Endothelial cell of umbilical vein (primary cell): ENCODE data around the gene PDLIM4. TPM values are rescaled to one million over a fixed set of nuclear protein-coding genes. Genes with fewer than 3 reads are reported as not detected.

Source experiments
- Bru-seq: library from RNA; stranded (reverse); fragments of 400-500 nt; gene quantifications from one replicate; lab custom pipeline; 2021; lab: Mats Ljungman, UMichigan
- BruChase-seq, 2 experiments: library from RNA; stranded (reverse); fragments of 400-500 nt; gene quantifications; one replicate each; lab custom pipeline; 2021; lab: Mats Ljungman, UMichigan
- BruUV-seq: library from RNA; stranded (reverse); fragments of 400-500 nt; replicated peaks from 2 replicates; lab custom pipeline; 2021; lab: Mats Ljungman, UMichigan
- CTCF ChIA-PET: fragments of 300-600, 350-600 bp; sonication (Branson Sonifier 250); formaldehyde crosslinking; loops from one replicate; lab custom pipeline; 2021; ENCODE audit warnings: antibody characterized with exemption, inconsistent platforms; lab: Charles Lee
- POLR2A ChIA-PET: fragments of 300-600, 350-600 bp; sonication (Branson Sonifier 250); formaldehyde crosslinking; loops from one replicate; lab custom pipeline; 2021; ENCODE audit warnings: antibody characterized with exemption, inconsistent platforms; lab: Charles Lee
- DNase-seq: peaks from one replicate; pipeline ENCODE4 v3.0.0-alpha.2; 2011; ENCODE audit warnings: low read depth, low spot score
- FAIRE-seq: peaks from 2 replicates; lab custom pipeline; 2011; peaks lifted over from hg19 to GRCh38; lab: Jason Lieb, UNC
- H2AFZ ChIP-seq: 2 replicates; pipeline ENCODE4 v1.6.0; 2012; ENCODE audit warnings: low read depth, low read length, control low read depth, inconsistent platforms
- H3K27ac ChIP-seq: 2 replicates; pipeline ENCODE4 v1.5.1; 2011; ENCODE audit warnings: low read depth, mild to moderate bottlenecking, control low read depth, low read length, moderate library complexity; ENCODE audit not compliant: insufficient read depth
- H3K27me3 ChIP-seq, 2 experiments: 2 replicates each; pipeline versions ENCODE4 v1.6.0 to v1.6.1; 2011; ENCODE audit warnings: low read length in 2 of 2, mixed read lengths in 1 of 2; ENCODE audit not compliant: control insufficient read depth in 2 of 2, insufficient read depth in 2 of 2
- H3K36me3 ChIP-seq, 2 experiments: 2 replicates in 1 of 2; 3 replicates in 1 of 2; pipeline ENCODE4 v1.5.1; 2011; ENCODE audit warnings: low read length in 2 of 2, mild to moderate bottlenecking in 1 of 2, moderate library complexity in 1 of 2; ENCODE audit not compliant: control insufficient read depth in 2 of 2, insufficient read depth in 2 of 2; ENCODE audit errors: extremely low read depth in 1 of 2
- H3K4me1 ChIP-seq: 3 replicates; pipeline ENCODE4 v1.5.1; 2011; ENCODE audit warnings: mild to moderate bottlenecking, low read length; ENCODE audit not compliant: control insufficient read depth, insufficient read depth; ENCODE audit errors: extremely low read depth
- H3K4me2 ChIP-seq: 2 replicates; pipeline ENCODE4 v1.6.1; 2011; ENCODE audit warnings: low read length, control low read depth, mixed read lengths; ENCODE audit not compliant: insufficient read depth
- H3K4me3 ChIP-seq, 3 experiments: fragments of 200-600 bp in 1 of 3; sonication (generic), shearing (Covaris generic) in 1 of 3; replicated peaks in 1 of 3; 2 replicates each; pipeline ENCODE4 v1.5.1; 2011 to 2016; ENCODE audit warnings: control low read depth in 3 of 3, low read length in 3 of 3, mild to moderate bottlenecking in 2 of 3, inconsistent platforms in 1 of 3, low read depth in 1 of 3, moderate library complexity in 1 of 3; ENCODE audit not compliant: insufficient read depth in 1 of 3
- H3K79me2 ChIP-seq: 2 replicates; pipeline ENCODE4 v1.6.0; 2012; ENCODE audit warnings: low read length, inconsistent platforms; ENCODE audit not compliant: control insufficient read depth, insufficient read depth
- H3K9ac ChIP-seq: replicated peaks from 2 replicates; pipeline ENCODE3; 2011; ENCODE audit warnings: low read length, control low read depth; ENCODE audit not compliant: insufficient read depth; ENCODE audit errors: extremely low read depth
- H3K9me1 ChIP-seq: replicated peaks from 3 replicates; pipeline ENCODE4 v1.6.0; 2011; ENCODE audit warnings: mild to moderate bottlenecking, low read length; ENCODE audit not compliant: control insufficient read depth, insufficient read depth; ENCODE audit errors: extremely low read depth
- H3K9me3 ChIP-seq: replicated peaks from 2 replicates; pipeline ENCODE4 v1.5.1; 2012; ENCODE audit warnings: low read length, inconsistent platforms; ENCODE audit not compliant: control insufficient read depth, insufficient read depth
- H4K20me1 ChIP-seq: replicated peaks from 2 replicates; pipeline ENCODE3; 2011; ENCODE audit warnings: mild to moderate bottlenecking, low read length; ENCODE audit not compliant: control insufficient read depth, insufficient read depth; ENCODE audit errors: extremely low read depth
- FOS ChIP-seq: IDR thresholded peaks from 2 replicates; pipeline ENCODE4 v1.6.1; 2011; ENCODE audit warnings: mild to moderate bottlenecking, low read length, moderate library complexity, borderline replicate concordance; ENCODE audit not compliant: insufficient read depth
- POLR2A ChIP-seq: IDR thresholded peaks from 2 replicates; pipeline ENCODE4 v1.6.1; 2012; ENCODE audit warnings: low read depth, mild to moderate bottlenecking, control low read depth, low read length
- POLR2AphosphoS5 ChIP-seq: IDR thresholded peaks from 2 replicates; pipeline ENCODE4 v1.6.1; 2012; ENCODE audit warnings: low read depth, mild to moderate bottlenecking, control low read depth, low read length, moderate library complexity; ENCODE audit not compliant: insufficient read depth
- dilution Hi-C: fragments of 300-500 bp; cut with MboI; formaldehyde crosslinking; loops from one replicate; pipeline ENCODE4 v1.15.0; 2019; ENCODE audit warnings: low sequenced_read_pairs; ENCODE audit not compliant: extremely low pct_ligation_motif_present
- intact Hi-C: fragments of 100-400 bp; cut with micrococcal nuclease; formaldehyde crosslinking; loops from one replicate; pipeline ENCODE4 v1.10.0; 2022
- long read RNA-seq: library from polyadenylated mRNA; stranded (forward); transcript quantifications from one replicate; pipeline ENCODE4 v2.0.0, GENCODE V29; 2021
- polyA minus RNA-seq, 3 experiments: library from RNA; depleted of rRNA, polyadenylated mRNA; stranded (reverse); fragments of >200 nt; gene quantifications; 1 replicate in 1 of 3; 2 replicates in 2 of 3; pipeline ENCODE4 v1.2.3, GENCODE V29; 2011
- polyA plus RNA-seq, 4 experiments: library from polyadenylated mRNA; depleted of rRNA in 3 of 4; stranded (reverse) in 3 of 4; unstranded in 1 of 4; fragments of >200 nt; gene quantifications; 2 replicates each; pipeline versions ENCODE4 v1.2.1 to v1.2.3, GENCODE V29; 2011 to 2012; ENCODE audit warnings: missing spikeins in 1 of 4
- total RNA-seq: library from RNA; stranded (reverse); gene quantifications from 2 replicates; pipeline ENCODE4 v1.2.3, GENCODE V29; 2021

Gene PDLIM4
- total RNA-seq: 65.7 and 69.8 TPM in 2 replicates
- 112 and 193 TPM in 2 replicates for polyA plus RNA-seq
- 94.1 and 114 TPM in 2 replicates for polyA plus RNA-seq (2011; cell fraction: cytosol; rRNA removed)
- 80.4 and 107 TPM in 2 replicates for polyA plus RNA-seq (2011; cell fraction: nucleus; rRNA removed)
- 68.2 and 80.0 TPM in 2 replicates for polyA plus RNA-seq (2012)
- 33.7 and 46.4 TPM in 2 replicates for polyA minus RNA-seq
- polyA minus RNA-seq (2011; cell fraction: cytosol; rRNA and poly(A)+ RNA removed): not detected
- polyA minus RNA-seq (2011; cell fraction: nucleus; rRNA and poly(A)+ RNA removed): 27.0 and 33.2 TPM in 2 replicates
- Bru-seq, nascent RNA: percentile 64 among the genes with signal in this experiment
- percentile 69 among the genes with signal in this experiment for BruChase-seq, experiment 1, labeled RNA remaining after a 6-hour chase
- BruChase-seq, experiment 2, labeled RNA remaining after a 2-hour chase: percentile 72 among the genes with signal in this experiment
- long read RNA-seq, transcript PDLIM4-201 (7 exons, 2,282 nt): major isoform, 201 of 230 reads
- long read RNA-seq, partial matches to known transcripts: 14 of 230 reads
- long read RNA-seq, other reads (novel, unspliced or antisense): 11 of 230 reads

GRCh38 chr5:132257131-132258101 lies at the start of gene PDLIM4:
PDLIM4 (plus strand) TSS chr5:132257696; CDS start chr5:132257735, 39 bp downstream.
- ChIA-PET CTCF (interaction anchor here (0.7 to 1.7 kb wide), 2 partner anchors 19 to 37 kb away, joined by 5 to 10 read pairs; partner anchors contain the start of gene SLC22A4), POLR2A (no interaction called here)
- Histone ChIP-seq H3K9ac (peak within 1 kb of the TSS; percentile 96), H3K9me1 (no peaks in the 10 kb centered on the region), H3K27me3 (no peaks in the 10 kb centered on the region), H4K20me1 (no peaks in the 10 kb centered on the region), H3K9me3 (no peaks in the 10 kb centered on the region), H3K79me2 (peaks cover 41% of the 10 kb centered on the region), H3K36me3 (peaks cover 2% of the 10 kb centered on the region in 2 experiments), H2AFZ (peak within 1 kb of the TSS; percentile 87), H3K4me3 (peak within 1 kb of the TSS; percentile 59 to 78 (median 78)), H3K27ac (peak within 1 kb of the TSS; percentile 96), H3K4me1 (peaks cover 42% of the 10 kb centered on the region), H3K4me2 (peak within 1 kb of the TSS; percentile 75)
- dilution Hi-C loops (no loop called here), intact Hi-C loops (loop anchor here (1.0 kb wide), 3 partner anchors 19 to 38 kb away; partner anchors contain the start of gene P4HA2)
- TF ChIP-seq POLR2A (peak; percentile 80), FOS (no peak), POLR2AphosphoS5 (peak; percentile 60)
- peak; percentile 62 for DNase-seq
- peak; percentile 67 for FAIRE-seq
- BruUV-seq: TSS peak; percentile 53
